Neutrophil (primary cell): ENCODE results near the gene UNC45A.

Experiments
- H3K27ac ChIP-seq: fragments of 200-600 bp; sonication (generic); 2 replicates; pipeline ENCODE4 v1.5.1; 2016; ENCODE audit warnings: mild to moderate bottlenecking, moderate library complexity
- H3K27me3 ChIP-seq: fragments of 200-600 bp; sonication (generic); 2 replicates; pipeline ENCODE4 v1.6.0; 2016; ENCODE audit warnings: mild to moderate bottlenecking
- H3K36me3 ChIP-seq: fragments of 200-600 bp; sonication (generic); 2 replicates; pipeline ENCODE4 v1.5.1; 2017
- H3K4me1 ChIP-seq, 2 experiments: fragments of 200-600 bp in 1 of 2; sonication (generic) in 1 of 2; 1 replicate in 1 of 2; 2 replicates in 1 of 2; pipeline versions ENCODE4 v1.5.1 to v1.6.1; 2013 to 2016; ENCODE audit warnings: low read depth in 1 of 2, low read length in 1 of 2, mild to moderate bottlenecking in 1 of 2, moderate library complexity in 1 of 2; ENCODE audit not compliant: control insufficient read depth in 1 of 2, insufficient read depth in 1 of 2
- H3K4me3 ChIP-seq, 2 experiments: fragments of 200-600 bp in 1 of 2; sonication (generic) in 1 of 2; 1 replicate in 1 of 2; 2 replicates in 1 of 2; pipeline ENCODE4 v1.5.1; 2013 to 2016; ENCODE audit warnings: low read depth in 1 of 2, low read length in 1 of 2, mild to moderate bottlenecking in 1 of 2, moderate library complexity in 1 of 2
- H3K9me3 ChIP-seq: fragments of 200-600 bp; sonication (generic); 2 replicates; pipeline ENCODE4 v1.5.1; 2016
- TF ChIP-seq, protein P1 (sequence below): fragments of 200-600 bp; sonication (generic); IDR thresholded peaks from 2 replicates; pipeline ENCODE4 v1.5.1; 2016; ENCODE audit warnings: antibody characterized with exemption

The UNC45A gene

GRCh38 chr15:90962021-90962420 lies 26.9 kb downstream of the UNC45A start:
- Histone ChIP-seq H3K27ac (no peak overlapping the region), H3K4me1 (peaks cover 0 to 4% of the 10 kb centered on the region in 2 experiments), H3K27me3 (no peaks in the 10 kb centered on the region), H3K36me3 (peaks cover 43% of the 10 kb centered on the region), H3K4me3 (no peak overlapping the region), H3K9me3 (no peaks in the 10 kb centered on the region)
- TF ChIP-seq, protein P1, sequence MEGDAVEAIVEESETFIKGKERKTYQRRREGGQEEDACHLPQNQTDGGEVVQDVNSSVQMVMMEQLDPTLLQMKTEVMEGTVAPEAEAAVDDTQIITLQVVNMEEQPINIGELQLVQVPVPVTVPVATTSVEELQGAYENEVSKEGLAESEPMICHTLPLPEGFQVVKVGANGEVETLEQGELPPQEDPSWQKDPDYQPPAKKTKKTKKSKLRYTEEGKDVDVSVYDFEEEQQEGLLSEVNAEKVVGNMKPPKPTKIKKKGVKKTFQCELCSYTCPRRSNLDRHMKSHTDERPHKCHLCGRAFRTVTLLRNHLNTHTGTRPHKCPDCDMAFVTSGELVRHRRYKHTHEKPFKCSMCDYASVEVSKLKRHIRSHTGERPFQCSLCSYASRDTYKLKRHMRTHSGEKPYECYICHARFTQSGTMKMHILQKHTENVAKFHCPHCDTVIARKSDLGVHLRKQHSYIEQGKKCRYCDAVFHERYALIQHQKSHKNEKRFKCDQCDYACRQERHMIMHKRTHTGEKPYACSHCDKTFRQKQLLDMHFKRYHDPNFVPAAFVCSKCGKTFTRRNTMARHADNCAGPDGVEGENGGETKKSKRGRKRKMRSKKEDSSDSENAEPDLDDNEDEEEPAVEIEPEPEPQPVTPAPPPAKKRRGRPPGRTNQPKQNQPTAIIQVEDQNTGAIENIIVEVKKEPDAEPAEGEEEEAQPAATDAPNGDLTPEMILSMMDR: no peak

DNA sequence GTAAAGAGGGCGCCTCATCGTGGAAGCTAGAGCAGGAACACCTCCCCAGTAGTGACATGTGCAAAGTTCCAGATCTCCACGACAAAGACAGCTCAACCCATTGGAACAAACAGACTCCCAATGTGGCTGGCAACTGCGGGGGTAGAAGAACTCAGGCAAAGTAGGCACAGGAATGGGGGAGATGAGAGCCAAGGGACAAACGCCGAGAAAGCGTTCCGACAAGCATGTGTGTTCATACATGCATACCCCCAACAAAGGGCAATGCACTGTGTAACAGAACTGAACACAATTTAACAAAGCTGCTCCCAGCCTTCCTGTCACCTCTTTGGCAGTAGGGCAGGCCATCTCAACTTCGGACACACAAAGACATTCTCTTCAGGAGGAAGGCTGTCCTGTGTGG lies 31.2 kb downstream of the UNC45A start:
- Histone ChIP-seq H3K27ac (no peak overlapping the region), H3K4me1 (no peaks in the 10 kb centered on the region), H3K4me3 (no peak overlapping the region), H3K9me3 (no peaks in the 10 kb centered on the region), H3K36me3 (peaks cover 65% of the 10 kb centered on the region), H3K27me3 (no peaks in the 10 kb centered on the region)
- TF ChIP-seq, protein P1: no peak

- peaks cover 57% of the 10 kb centered on the region for H3K36me3 ChIP-seq
- TF ChIP-seq, protein P1: no peak
- no peaks in the 10 kb centered on the region for H3K4me1 ChIP-seq
Observed at GRCh38 chr15:90967206-90967605, 32.1 kb downstream of the UNC45A start.

GRCh38 chr15:90968434-90968833 lies 33.3 kb downstream of the UNC45A start:
- H3K4me3 ChIP-seq: no peak overlapping the region
- H3K4me1 ChIP-seq: no peaks in the 10 kb centered on the region
- H3K27me3 ChIP-seq: no peaks in the 10 kb centered on the region
- TF ChIP-seq, protein P1: no peak
- H3K27ac ChIP-seq: no peak overlapping the region
- no peaks in the 10 kb centered on the region for H3K9me3 ChIP-seq
- H3K36me3 ChIP-seq: peaks cover 66% of the 10 kb centered on the region

More at GRCh38 chr15:90967206-90967605, 32.1 kb downstream of the UNC45A start:
- H3K27ac ChIP-seq: no peak overlapping the region
- no peaks in the 10 kb centered on the region for H3K9me3 ChIP-seq
- no peaks in the 10 kb centered on the region for H3K27me3 ChIP-seq
- no peak overlapping the region for H3K4me3 ChIP-seq

- Histone ChIP-seq H3K9me3 (no peaks in the 10 kb centered on the region), H3K27ac (no peak overlapping the region), H3K36me3 (peaks cover 83% of the 10 kb centered on the region), H3K4me1 (no peaks in the 10 kb centered on the region), H3K27me3 (no peaks in the 10 kb centered on the region), H3K4me3 (no peak overlapping the region)
- TF ChIP-seq, protein P1: no peak
Observed at GRCh38 chr15:90970274-90970673, 35.2 kb downstream of the UNC45A start.

DNA sequence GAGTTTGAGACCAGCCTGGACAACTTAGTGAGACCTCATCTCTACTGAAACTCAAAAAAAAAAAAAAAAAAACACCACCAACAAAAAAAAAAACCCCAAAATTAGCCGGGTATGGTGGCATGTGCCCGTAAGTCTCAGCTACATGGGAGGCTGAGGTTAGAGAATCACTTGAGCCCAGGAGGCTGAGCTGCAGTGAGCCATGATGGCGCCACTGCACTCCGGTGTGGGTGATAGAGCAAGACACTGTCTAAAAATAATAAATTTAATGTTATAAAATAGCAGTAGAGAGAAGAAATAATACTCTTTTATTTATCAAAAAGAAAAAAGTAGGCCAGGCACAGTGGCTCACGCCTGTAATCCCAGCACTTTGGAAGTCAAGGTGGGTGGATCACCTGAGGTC lies 37.0 kb downstream of the UNC45A start:
- TF ChIP-seq, protein P1: no peak
- peaks cover 80% of the 10 kb centered on the region for H3K36me3 ChIP-seq
- H3K27ac ChIP-seq: no peak overlapping the region
- H3K9me3 ChIP-seq: no peaks in the 10 kb centered on the region
- H3K27me3 ChIP-seq: no peaks in the 10 kb centered on the region
- no peaks in the 10 kb centered on the region for H3K4me1 ChIP-seq
- H3K4me3 ChIP-seq: no peak overlapping the region
